Colonic mucosa (tissue), 4 donors: ENCODE measurements around the gene PAGE4. TPM values are rescaled to one million over a fixed set of nuclear protein-coding genes. Genes with fewer than 3 reads are reported as not detected.
A peak's percentile ranks its signal among the peaks of the same experiment; 100 is the strongest.

Experiments
- DNase-seq: peaks from one replicate; pipeline ENCODE4 v3.0.0-alpha.2; 2020
- H3K27ac ChIP-seq: fragments of 200-600 bp; one replicate; pipeline ENCODE4 v1.8.0; 2021
- H3K27me3 ChIP-seq: fragments of 200-600 bp; one replicate; pipeline ENCODE4 v1.8.0; 2021
- H3K36me3 ChIP-seq: fragments of 200-600 bp; one replicate; pipeline ENCODE4 v1.8.0; 2021
- H3K4me1 ChIP-seq: fragments of 200-600 bp; one replicate; pipeline ENCODE4 v1.8.0; 2021; ENCODE audit warnings: mild to moderate bottlenecking
- H3K4me3 ChIP-seq: fragments of 200-600 bp; one replicate; pipeline ENCODE4 v1.8.0; 2021
- H3K9ac ChIP-seq, 2 donors: one replicate each; pipeline ENCODE4 v1.7.0; 2013; ENCODE audit warnings: control low read depth in 2 of 2, low read depth in 2 of 2, low read length in 2 of 2
- H3K9me3 ChIP-seq: fragments of 200-600 bp; one replicate; pipeline ENCODE4 v1.8.0; 2021
- intact Hi-C: fragments of 100-400 bp; cut with DNase I; formaldehyde crosslinking; loops from one replicate; pipeline ENCODE4 v1.14.1; 2022
- total RNA-seq, 2 donors: library from RNA; stranded (reverse); fragmentation: NEBNext Ultra II Directional in 1 of 2; extraction: Animal tissue kit (Norgen Biotek cat#: 25700) in 1 of 2; gene quantifications; one replicate each; pipeline ENCODE4 v1.2.1, GENCODE V29; 2021
- TF ChIP-seq, protein P1 (sequence below): fragments of 200-600 bp; IDR thresholded peaks from one replicate; pipeline ENCODE4 v1.8.0; 2022; ENCODE audit warnings: antibody characterized with exemption, mild to moderate bottlenecking
- donor health status: healthy.
- donor health status: DM: no; HTN: no; CAD: no.
- donor health status: DM: no; HTN: no; CAD: no.

The PAGE4 gene
- total RNA-seq, 2 donors from 2014 or later, result not detected

GRCh38 chrX:49860867-49861535, 31.9 kb downstream of the PAGE4 start:
- no peaks in the 10 kb centered on the region for H3K4me1 ChIP-seq
- no peak overlapping the region for H3K9ac ChIP-seq
- H3K4me3 ChIP-seq, result no peak overlapping the region
- no peaks in the 10 kb centered on the region for H3K36me3 ChIP-seq
- H3K27ac ChIP-seq, result no peak overlapping the region
- TF ChIP-seq, protein P1, sequence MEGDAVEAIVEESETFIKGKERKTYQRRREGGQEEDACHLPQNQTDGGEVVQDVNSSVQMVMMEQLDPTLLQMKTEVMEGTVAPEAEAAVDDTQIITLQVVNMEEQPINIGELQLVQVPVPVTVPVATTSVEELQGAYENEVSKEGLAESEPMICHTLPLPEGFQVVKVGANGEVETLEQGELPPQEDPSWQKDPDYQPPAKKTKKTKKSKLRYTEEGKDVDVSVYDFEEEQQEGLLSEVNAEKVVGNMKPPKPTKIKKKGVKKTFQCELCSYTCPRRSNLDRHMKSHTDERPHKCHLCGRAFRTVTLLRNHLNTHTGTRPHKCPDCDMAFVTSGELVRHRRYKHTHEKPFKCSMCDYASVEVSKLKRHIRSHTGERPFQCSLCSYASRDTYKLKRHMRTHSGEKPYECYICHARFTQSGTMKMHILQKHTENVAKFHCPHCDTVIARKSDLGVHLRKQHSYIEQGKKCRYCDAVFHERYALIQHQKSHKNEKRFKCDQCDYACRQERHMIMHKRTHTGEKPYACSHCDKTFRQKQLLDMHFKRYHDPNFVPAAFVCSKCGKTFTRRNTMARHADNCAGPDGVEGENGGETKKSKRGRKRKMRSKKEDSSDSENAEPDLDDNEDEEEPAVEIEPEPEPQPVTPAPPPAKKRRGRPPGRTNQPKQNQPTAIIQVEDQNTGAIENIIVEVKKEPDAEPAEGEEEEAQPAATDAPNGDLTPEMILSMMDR, result no peak
- H3K9me3 ChIP-seq, result no peaks in the 10 kb centered on the region
- no peaks in the 10 kb centered on the region for H3K27me3 ChIP-seq
- intact Hi-C loops, result no loop called here
- DNase-seq, result no peak

GRCh38 chrX:49862093-49862492, 33.0 kb downstream of the PAGE4 start:
- DNase-seq, result no peak
- no peak overlapping the region for H3K9ac ChIP-seq
- H3K27ac ChIP-seq, result no peak overlapping the region
- no peaks in the 10 kb centered on the region for H3K9me3 ChIP-seq
- no peaks in the 10 kb centered on the region for H3K36me3 ChIP-seq
- H3K27me3 ChIP-seq, result no peaks in the 10 kb centered on the region
- intact Hi-C loops, result no loop called here
- no peaks in the 10 kb centered on the region for H3K4me1 ChIP-seq
- TF ChIP-seq, protein P1, result no peak
- no peak overlapping the region for H3K4me3 ChIP-seq

DNA sequence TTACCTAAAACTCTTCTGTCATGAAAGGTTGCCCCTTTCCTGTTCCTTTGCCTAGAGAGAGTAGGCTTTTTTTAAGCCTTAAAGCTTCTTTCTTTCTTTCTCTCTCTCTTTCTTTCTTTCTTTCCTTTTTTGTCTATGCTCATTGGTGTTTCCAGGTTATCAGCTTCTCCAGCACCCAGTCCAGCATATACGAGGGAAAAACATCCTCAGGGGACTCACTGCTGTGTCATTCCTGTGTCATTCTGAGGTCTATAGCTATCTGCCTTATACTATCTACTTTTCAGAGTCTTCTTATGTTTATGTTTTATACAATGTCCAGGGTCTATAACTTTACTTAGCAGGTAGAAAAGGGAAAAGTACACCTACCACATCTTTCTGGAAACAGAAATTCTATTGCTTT, 39.6 kb downstream of the PAGE4 start:
- H3K27ac ChIP-seq, result no peak overlapping the region
- no peaks in the 10 kb centered on the region for H3K9me3 ChIP-seq
- H3K36me3 ChIP-seq, result no peaks in the 10 kb centered on the region
- no peak overlapping the region for H3K9ac ChIP-seq
- H3K4me1 ChIP-seq, result no peaks in the 10 kb centered on the region
- intact Hi-C loops, result no loop called here
- peaks cover 7% of the 10 kb centered on the region for H3K27me3 ChIP-seq
- H3K4me3 ChIP-seq, result no peak overlapping the region
- TF ChIP-seq, protein P1, result no peak
- no peak for DNase-seq

DNA sequence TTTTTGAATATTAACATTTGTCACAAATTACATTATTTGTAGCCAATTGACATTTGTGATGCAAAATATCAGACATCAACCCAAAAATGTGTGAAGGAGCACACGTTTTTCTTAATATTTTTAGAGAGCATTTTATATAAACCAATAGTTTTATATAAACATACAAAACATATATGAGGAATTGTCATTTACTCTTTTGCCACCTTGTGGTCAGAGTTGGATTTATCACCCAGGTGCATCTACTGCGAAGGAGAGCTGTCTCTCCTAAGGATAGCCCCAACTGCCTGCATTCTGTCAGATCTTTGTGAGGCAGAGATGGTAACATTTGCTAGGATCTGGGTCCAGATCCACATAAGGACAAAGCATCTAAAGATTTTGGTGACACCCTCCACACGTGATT, 47.6 kb downstream of the PAGE4 start:
- Histone ChIP-seq H3K4me3 (no peak overlapping the region), H3K4me1 (no peaks in the 10 kb centered on the region), H3K9ac (no peak overlapping the region), H3K27ac (no peak overlapping the region), H3K36me3 (no peaks in the 10 kb centered on the region), H3K27me3 (no peaks in the 10 kb centered on the region), H3K9me3 (no peaks in the 10 kb centered on the region)
- TF ChIP-seq, protein P1, result peak; percentile 46
- intact Hi-C loops, result no loop called here
- DNase-seq, result peak; percentile 38

- TF ChIP-seq, protein P1, result no peak
- Histone ChIP-seq H3K9ac (no peak overlapping the region), H3K36me3 (no peaks in the 10 kb centered on the region), H3K27me3 (no peaks in the 10 kb centered on the region), H3K4me1 (no peaks in the 10 kb centered on the region), H3K9me3 (no peaks in the 10 kb centered on the region), H3K27ac (no peak overlapping the region), H3K4me3 (no peak overlapping the region)
- intact Hi-C loops, result no loop called here
- no peak for DNase-seq
Measured at GRCh38 chrX:49877397-49878101, 48.4 kb downstream of the PAGE4 start.
